ENCODE measurements around the gene PHACTR2. TPM values are rescaled to one million over a fixed set of nuclear protein-coding genes. Genes with fewer than 3 reads are reported as not detected.

Gene PHACTR2
- total RNA-seq, 4 donors from 2014 or later: 25.4 to 31.8 (median 26.1) TPM

- Histone ChIP-seq H3K9me3 (no peaks in the 10 kb centered on the region), H3K27me3 (no peaks in the 10 kb centered on the region), H3K4me3 (no peak overlapping the region), H3K27ac (no peak overlapping the region), H3K4me1 (no peaks in the 10 kb centered on the region), H3K36me3 (no peaks in the 10 kb centered on the region)
- no peak for DNase-seq
- in situ Hi-C loops (cut with MboI; ENCODE audit: low sequenced_read_pairs in 4 of 4) (no loop called here), intact Hi-C loops (cut with DNase I; ENCODE audit: low total_unique reads) (no loop called here)
- TF ChIP-seq POLR2A (IDR thresholded peaks at IDR 0.05) (no peak), CTCF (IDR thresholded peaks at IDR 0.05 in 4 of 5, conservative IDR thresholded peaks at IDR 0.05 in 1 of 5) (no peak)
- no peak for ATAC-seq
These were observed 139.9 kb downstream of the PHACTR2 start for GRCh38 chr6:143817621-143818020.

- no peak for ATAC-seq
- Histone ChIP-seq H3K9me3 (no peaks in the 10 kb centered on the region), H3K27ac (no peak overlapping the region), H3K36me3 (no peaks in the 10 kb centered on the region), H3K27me3 (no peaks in the 10 kb centered on the region), H3K4me3 (no peak overlapping the region), H3K4me1 (no peaks in the 10 kb centered on the region)
- no peak for DNase-seq
- TF ChIP-seq POLR2A (IDR thresholded peaks at IDR 0.05) (no peak), CTCF (IDR thresholded peaks at IDR 0.05 in 4 of 5, conservative IDR thresholded peaks at IDR 0.05 in 1 of 5) (no peak)
- intact Hi-C loops (cut with DNase I; ENCODE audit: low total_unique reads): no loop called here
- in situ Hi-C loops (cut with MboI; ENCODE audit: low sequenced_read_pairs in 4 of 4): no loop called here
These were observed 143.6 kb downstream of the PHACTR2 start for GRCh38 chr6:143821359-143821758.

- ATAC-seq (no peak), DNase-seq (no peak)
- no peak for TF ChIP-seq POLR2A (IDR thresholded peaks at IDR 0.05)
- no peak for TF ChIP-seq CTCF (IDR thresholded peaks at IDR 0.05 in 4 of 5, conservative IDR thresholded peaks at IDR 0.05 in 1 of 5)
- H3K4me1 ChIP-seq: no peaks in the 10 kb centered on the region
- no peak overlapping the region for H3K4me3 ChIP-seq
- in situ Hi-C loops (cut with MboI; ENCODE audit: low sequenced_read_pairs in 4 of 4) (no loop called here), intact Hi-C loops (cut with DNase I; ENCODE audit: low total_unique reads) (no loop called here)
- H3K27ac ChIP-seq: no peak overlapping the region
- H3K9me3 ChIP-seq: no peaks in the 10 kb centered on the region
- no peaks in the 10 kb centered on the region for H3K36me3 ChIP-seq
- H3K27me3 ChIP-seq: no peaks in the 10 kb centered on the region
These were observed 144.8 kb downstream of the PHACTR2 start for GRCh38 chr6:143822584-143823024.

GRCh38 chr6:143823548-143823947 lies 145.8 kb downstream of the PHACTR2 start:
- no peak for DNase-seq
- no peaks in the 10 kb centered on the region for H3K4me1 ChIP-seq
- no peak overlapping the region for H3K4me3 ChIP-seq
- no peaks in the 10 kb centered on the region for H3K27me3 ChIP-seq
- no peak overlapping the region for H3K27ac ChIP-seq
- in situ Hi-C loops (cut with MboI; ENCODE audit: low sequenced_read_pairs in 4 of 4) (no loop called here), intact Hi-C loops (cut with DNase I; ENCODE audit: low total_unique reads) (no loop called here)
- no peaks in the 10 kb centered on the region for H3K9me3 ChIP-seq
- no peak for ATAC-seq
- TF ChIP-seq CTCF (IDR thresholded peaks at IDR 0.05 in 4 of 5, conservative IDR thresholded peaks at IDR 0.05 in 1 of 5): no peak
- TF ChIP-seq POLR2A (IDR thresholded peaks at IDR 0.05): no peak
- no peaks in the 10 kb centered on the region for H3K36me3 ChIP-seq

- Histone ChIP-seq H3K36me3 (no peaks in the 10 kb centered on the region), H3K27ac (no peak overlapping the region)
These were observed 150.8 kb downstream of the PHACTR2 start for GRCh38 chr6:143828572-143828971.

More at GRCh38 chr6:143828572-143828971, 150.8 kb downstream of the PHACTR2 start:
- Histone ChIP-seq H3K9me3 (no peaks in the 10 kb centered on the region), H3K27me3 (no peaks in the 10 kb centered on the region), H3K4me3 (no peak overlapping the region), H3K4me1 (no peaks in the 10 kb centered on the region)
- intact Hi-C loops (cut with DNase I; ENCODE audit: low total_unique reads) (no loop called here), in situ Hi-C loops (cut with MboI; ENCODE audit: low sequenced_read_pairs in 4 of 4) (no loop called here)
- no peak for ATAC-seq
- no peak for TF ChIP-seq POLR2A (IDR thresholded peaks at IDR 0.05)
- TF ChIP-seq CTCF (IDR thresholded peaks at IDR 0.05 in 4 of 5, conservative IDR thresholded peaks at IDR 0.05 in 1 of 5): no peak
- no peak for DNase-seq
